ENCODE measurements around the gene CARD11.

The CARD11 gene

DNA sequence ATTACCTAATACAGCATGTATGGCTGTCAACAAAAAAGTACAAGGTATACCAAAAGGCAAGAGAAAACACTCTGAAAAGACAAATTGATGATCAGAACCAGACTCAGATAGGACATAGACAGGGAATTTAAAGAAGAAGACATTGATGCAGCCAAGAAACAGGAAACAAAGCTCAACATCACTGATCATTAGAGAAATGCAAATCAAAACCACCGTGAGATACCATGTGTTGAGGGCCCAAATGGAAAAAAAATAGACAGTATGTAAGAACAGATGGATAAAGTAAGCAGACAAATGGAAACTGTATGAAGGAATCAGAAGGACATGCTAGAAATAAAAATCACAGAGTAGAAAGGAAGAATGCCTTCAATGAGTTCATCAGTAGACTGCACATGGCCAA lies 23.3 kb downstream of the CARD11 start:
- no peak for DNase-seq (ENCODE audit: low read depth, low spot score)

DNA sequence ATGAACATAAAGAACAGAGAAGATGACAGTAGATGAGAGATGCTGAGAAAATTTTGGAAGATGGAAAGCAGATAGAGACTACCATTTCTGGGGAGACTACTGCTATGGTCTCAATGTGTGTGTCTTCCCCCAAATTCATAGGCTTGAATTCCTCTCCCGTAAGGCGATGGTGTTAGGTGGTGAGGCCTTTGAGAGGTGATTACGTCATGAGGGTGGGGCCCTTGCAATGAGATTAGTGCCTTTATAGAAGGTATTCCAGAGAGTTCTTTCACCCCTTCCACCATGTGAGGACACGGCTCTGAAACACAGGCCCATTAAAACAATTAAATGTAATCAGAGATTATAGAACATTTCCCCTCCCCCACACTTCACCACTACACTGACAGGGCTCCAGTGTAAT lies 23.9 kb downstream of the CARD11 start:
- DNase-seq (ENCODE audit: low read depth, low spot score), result no peak

DNA sequence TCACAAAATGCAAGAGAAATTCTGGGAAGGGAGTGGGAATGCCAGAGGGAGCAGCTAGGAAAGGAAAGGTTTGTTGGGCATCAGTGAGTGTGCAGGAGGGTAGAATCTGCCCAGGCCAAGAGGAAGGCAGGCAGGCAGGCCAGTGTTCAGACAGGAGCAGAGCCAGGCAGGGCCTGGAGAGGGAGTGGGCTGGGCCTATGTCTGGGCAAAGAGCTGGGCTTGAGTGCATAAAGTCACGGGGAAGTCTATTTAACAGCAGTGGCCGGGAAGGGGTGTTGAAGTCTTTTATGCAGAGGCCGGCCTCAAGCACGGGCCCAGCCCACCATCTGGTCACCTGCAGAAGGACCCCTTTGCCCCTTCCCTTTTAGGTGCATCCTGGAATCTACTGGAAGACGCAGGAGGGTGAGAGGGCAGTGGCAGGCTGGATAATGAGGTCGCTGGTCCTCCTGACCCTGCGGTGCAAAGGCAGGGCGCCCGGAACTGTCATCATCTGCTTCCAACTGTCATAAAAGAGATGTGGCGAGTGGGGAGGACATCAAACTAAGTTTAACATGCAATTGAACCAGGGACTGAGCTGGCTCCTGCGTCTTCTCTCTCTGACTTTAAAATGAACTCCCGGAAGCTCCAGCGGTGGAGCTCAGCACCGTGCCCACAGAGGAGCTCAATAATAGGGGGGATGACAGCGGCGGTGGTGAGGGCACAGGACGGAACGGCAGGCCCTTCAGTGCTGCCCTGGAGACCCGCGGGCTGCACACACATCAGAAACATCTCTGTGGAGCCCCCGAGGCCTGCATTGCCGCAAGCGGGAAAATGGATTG lies 29.5 kb downstream of the CARD11 start:
- no peak for DNase-seq (ENCODE audit: low read depth, low spot score)

- no peak for DNase-seq (ENCODE audit: low read depth, low spot score)
Measured at GRCh38 chr7:3011211-3011852, 32.3 kb downstream of the CARD11 start.

DNA sequence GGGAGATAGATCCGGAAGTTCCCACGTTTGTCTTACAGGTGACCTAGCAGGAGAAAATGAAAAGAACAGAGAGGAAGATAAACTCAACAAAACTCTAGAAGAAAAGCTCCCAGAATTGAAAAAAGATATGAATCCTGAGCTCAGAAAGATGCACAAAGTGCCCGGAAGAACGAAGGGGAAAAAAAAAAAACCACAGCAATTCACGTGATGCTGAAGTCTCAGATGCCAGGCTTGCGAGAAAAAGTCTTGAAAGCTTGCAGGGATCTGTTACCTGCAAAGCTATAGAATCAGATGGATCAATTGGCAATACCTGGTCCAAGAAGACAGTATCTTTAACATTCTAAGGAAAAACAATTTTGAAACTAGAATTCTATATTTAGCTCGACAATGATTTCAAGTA lies 33.5 kb downstream of the CARD11 start:
- no peak for DNase-seq (ENCODE audit: low read depth, low spot score)

- DNase-seq (ENCODE audit: low read depth, low spot score), result no peak
Measured at GRCh38 chr7:3009086-3009485, 34.6 kb downstream of the CARD11 start.

GRCh38 chr7:3008386-3008785 lies 35.3 kb downstream of the CARD11 start:
- no peak for DNase-seq (ENCODE audit: low read depth, low spot score)

GRCh38 chr7:3007696-3008095 lies 36.0 kb downstream of the CARD11 start:
- DNase-seq (ENCODE audit: low read depth, low spot score), result no peak

DNA sequence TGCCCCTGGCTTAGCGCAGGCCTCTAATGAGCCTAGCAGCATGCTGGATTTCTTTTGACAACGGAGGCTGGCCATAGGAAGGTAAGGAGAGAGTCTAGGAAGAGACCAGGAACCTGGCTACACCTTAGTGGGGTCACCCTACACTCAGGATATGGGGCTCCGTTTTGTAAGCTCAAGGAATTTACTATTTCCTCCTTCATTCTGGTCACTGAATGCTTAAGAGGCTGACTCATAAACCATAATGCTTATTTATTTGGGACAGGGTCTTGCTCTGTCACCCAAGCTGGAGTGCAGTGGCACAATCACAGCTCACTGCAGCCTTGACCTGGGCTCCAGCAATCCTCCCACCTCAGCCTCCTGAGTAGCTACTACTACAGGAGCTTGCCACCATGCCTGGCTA lies 38.4 kb downstream of the CARD11 start:
- no peak for DNase-seq (ENCODE audit: low read depth, low spot score)

- no peak for DNase-seq (ENCODE audit: low read depth, low spot score)
Measured at GRCh38 chr7:3003936-3004335, 39.7 kb downstream of the CARD11 start.

- no peak for DNase-seq (ENCODE audit: low read depth, low spot score)
Measured at GRCh38 chr7:3002631-3003030, 41.0 kb downstream of the CARD11 start.

- no peak for DNase-seq (ENCODE audit: low read depth, low spot score)
Measured at GRCh38 chr7:3000566-3000965, 43.1 kb downstream of the CARD11 start.

GRCh38 chr7:2999078-2999500 lies 44.6 kb downstream of the CARD11 start:
- DNase-seq (ENCODE audit: low read depth, low spot score), result no peak

- no peak for DNase-seq (ENCODE audit: low read depth, low spot score)
Measured at GRCh38 chr7:2997014-2997413, 46.7 kb downstream of the CARD11 start.

DNA sequence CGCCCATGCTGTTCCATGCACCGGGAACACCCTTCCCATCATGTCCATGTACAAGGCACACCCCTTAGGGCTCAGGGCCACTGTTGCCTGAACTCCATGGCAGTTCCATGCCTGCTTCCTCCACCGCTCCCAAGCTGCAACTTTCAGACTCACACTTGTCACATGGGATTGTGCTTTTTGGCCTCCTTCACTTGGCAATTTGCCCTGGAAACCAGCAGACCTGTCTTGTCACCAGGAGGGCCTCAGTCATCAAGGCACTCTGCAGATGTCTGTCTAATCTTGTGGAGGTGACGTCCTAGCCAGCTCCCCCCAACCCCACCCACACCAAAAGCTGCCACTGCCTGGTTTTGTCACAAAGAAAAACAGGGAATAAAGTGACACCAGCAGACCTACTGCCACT lies 47.5 kb downstream of the CARD11 start:
- DNase-seq (ENCODE audit: low read depth, low spot score), result no peak

DNA sequence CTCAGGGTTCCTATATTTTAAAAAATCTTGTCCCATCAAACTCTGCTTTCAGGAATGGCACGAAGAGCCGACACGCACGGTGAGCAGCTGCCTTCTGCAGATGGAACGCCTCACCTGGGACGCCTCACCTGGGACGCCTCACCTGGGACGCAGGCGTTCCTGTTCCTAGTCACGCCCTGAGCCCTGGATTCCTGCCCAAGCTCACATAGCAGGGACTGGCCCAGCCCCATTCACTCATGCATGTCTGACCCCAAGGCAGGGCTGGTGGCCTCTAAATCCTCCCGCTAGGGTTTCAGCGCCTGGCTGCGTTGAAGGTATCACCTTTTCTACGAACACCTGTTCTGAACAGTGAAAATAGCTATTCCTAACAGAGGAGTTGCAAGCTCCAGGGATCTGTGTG lies 49.8 kb downstream of the CARD11 start:
- DNase-seq (ENCODE audit: low read depth, low spot score), result no peak

- DNase-seq (ENCODE audit: low read depth, low spot score), result no peak
Measured at GRCh38 chr7:2993396-2993795, 50.3 kb downstream of the CARD11 start.

- DNase-seq (ENCODE audit: low read depth, low spot score), result no peak
Measured at GRCh38 chr7:2990949-2991470, 52.7 kb downstream of the CARD11 start.

GRCh38 chr7:2986561-2986960 lies 57.1 kb downstream of the CARD11 start:
- DNase-seq (ENCODE audit: low read depth, low spot score), result no peak

DNA sequence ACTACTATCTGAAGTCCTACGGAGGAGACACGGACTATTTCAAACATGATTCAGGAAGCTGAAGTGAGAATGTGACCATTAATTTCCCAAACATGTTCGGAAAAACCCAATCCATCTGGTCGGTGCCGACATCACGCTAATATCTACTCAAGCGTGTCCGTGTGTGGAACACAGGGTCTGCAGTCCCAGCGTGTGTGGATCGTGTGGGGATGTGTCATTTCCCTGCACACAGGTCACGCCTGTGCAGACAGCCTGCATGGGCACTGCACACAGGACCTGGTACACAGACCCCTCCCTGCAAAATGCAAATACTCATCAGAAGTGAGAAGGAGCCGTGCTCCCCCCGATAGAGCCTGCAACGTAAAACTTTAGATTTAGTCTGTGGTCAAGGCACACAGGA lies 57.8 kb downstream of the CARD11 start:
- DNase-seq (ENCODE audit: low read depth, low spot score), result no peak

GRCh38 chr7:2984091-2984490 lies 59.6 kb downstream of the CARD11 start:
- DNase-seq (ENCODE audit: low read depth, low spot score), result no peak

- DNase-seq (ENCODE audit: low read depth, low spot score), result no peak
Measured at GRCh38 chr7:2983586-2983985, 60.1 kb downstream of the CARD11 start.

DNA sequence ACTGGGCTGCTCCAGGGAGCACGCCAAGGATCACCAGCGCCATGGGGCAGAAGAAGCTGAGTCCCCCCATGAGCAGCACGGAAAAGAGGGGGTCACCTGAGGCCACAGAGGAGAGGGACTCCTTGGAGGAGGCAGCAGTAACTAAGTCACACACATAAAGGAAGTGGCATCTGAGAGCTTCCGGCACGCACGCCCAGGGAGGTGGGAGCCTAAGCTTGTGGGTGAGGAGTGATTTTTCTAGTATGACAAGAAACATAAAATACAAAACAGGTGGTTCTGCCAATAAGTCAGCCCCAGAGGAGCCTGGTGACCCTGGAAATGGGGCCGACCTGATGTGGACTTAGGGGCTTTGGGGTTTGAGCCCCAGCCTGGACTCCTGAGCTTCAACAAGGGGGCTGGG lies 60.8 kb downstream of the CARD11 start:
- DNase-seq (ENCODE audit: low read depth, low spot score), result peak; percentile 19

Measured in activated naive CD8-positive, alpha-beta T cell treated with anti-CD3 and anti-CD28 coated beads, Interleukin-2, amount 50 U/mL, for 16 hours (primary cell).